GM12873 (cell line): ENCODE measurements around the gene PXDC1.

ENCODE experiments used
- CTCF ChIP-seq: IDR thresholded peaks from 2 replicates; pipeline ENCODE4 v1.5.1; 2012; ENCODE audit warnings: low read depth, mild to moderate bottlenecking, moderate library complexity, low read length, control low read depth; ENCODE audit not compliant: insufficient read depth; ENCODE audit errors: missing control alignments

The PXDC1 gene

GRCh38 chr6:3740551-3741476, 10.7 kb downstream of the PXDC1 start:
- no peak for TF ChIP-seq CTCF

- TF ChIP-seq CTCF, result no peak
These were observed 12.1 kb downstream of the PXDC1 start for GRCh38 chr6:3739311-3739897.

DNA sequence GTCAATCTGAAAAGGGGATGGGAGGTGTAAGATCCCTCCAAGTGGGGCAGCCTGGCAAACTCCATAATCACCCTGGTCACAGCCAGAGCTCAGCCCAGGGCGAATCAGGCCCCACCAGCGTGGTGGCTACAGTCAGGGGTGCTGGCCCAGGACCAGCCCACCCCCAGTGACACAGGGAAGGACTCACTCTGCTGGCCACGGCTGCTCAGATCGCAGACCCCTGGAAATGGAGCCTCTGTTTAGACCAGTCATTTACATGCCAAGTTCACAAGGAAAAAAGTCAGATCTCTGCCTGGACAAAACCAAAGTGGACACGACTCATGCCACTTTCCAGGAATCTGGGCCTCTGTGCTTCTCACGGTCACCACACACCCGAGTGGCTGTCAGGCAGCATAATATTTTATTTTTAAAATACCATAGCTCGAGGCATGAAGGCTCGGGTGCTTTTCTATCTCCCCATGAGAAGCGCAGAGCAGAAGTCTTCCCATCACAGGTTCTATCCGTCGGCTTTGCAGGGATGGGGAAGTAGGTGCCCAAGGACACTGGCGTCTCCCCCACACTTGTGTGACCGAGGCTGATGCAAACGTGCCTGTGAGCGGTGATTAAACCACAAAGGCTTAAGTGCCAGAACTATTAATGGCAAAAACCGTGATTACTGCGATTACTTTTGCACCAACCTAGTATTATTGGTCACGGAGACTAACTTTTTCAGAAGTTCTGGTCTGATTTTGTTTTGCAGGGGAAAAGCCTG, 13.0 kb downstream of the PXDC1 start:
- TF ChIP-seq CTCF, result no peak

- no peak for TF ChIP-seq CTCF
These were observed 13.7 kb downstream of the PXDC1 start for GRCh38 chr6:3737831-3738210.

GRCh38 chr6:3737149-3737830, 14.2 kb downstream of the PXDC1 start:
- no peak for TF ChIP-seq CTCF

DNA sequence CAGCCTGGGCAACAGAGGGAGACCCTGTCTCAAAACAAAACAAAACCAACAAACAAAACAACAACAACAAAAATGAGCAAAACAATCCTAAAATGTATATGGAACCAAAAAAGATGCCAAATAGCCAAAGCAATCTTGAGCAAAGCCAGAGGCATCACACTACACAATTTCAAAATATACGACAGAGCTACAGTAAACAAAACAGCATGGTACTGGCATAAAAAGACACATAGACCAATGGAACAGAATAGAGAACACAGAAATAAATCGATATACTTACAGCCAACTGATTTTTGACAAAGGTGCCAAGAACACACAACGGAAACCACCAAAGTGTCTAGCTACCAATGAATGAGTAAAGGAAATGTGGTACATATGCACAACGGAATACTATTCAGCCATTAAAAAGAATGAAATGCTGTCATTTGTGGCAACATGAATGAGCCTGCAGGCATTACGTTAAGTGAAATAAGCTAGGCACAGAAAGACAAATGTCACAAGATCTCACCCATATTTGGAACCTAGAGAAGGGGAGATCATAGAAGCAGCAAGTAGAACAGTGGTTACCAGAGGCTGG, 16.4 kb downstream of the PXDC1 start:
- TF ChIP-seq CTCF, result no peak

DNA sequence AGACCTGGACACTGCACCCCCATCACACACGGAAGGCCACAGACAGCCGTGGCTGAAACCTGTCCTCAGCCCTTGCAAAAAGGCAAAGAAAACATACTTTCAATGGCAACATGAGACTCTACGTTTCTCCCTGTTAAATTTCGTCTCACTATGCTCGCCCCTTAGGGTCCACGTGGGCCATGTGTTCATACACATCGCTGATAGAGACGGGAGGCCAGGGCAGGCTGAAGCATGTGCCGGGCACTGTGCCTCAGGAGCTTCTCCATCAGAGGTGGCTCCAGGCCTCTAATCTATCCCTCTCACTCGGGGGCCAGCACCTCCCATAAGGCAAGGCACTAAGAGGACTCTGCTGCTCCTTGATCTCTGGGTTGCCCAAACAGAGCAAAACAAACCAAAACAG, 17.5 kb downstream of the PXDC1 start:
- no peak for TF ChIP-seq CTCF
